H9 (cell line): ENCODE results near the gene ABCD1. TPM values are rescaled to one million over a fixed set of nuclear protein-coding genes. Genes with fewer than 3 reads are reported as not detected.

Experiments used
- DNase-seq: peaks from one replicate; pipeline ENCODE4 v3.0.0-alpha.2; 2017
- H2AFZ ChIP-seq: one replicate; pipeline ENCODE4 v1.6.1; 2013; ENCODE audit warnings: mild to moderate bottlenecking, low read length, control low read depth, moderate library complexity
- H2AK5ac ChIP-seq: 2 replicates; pipeline ENCODE4 v1.6.1; 2013; ENCODE audit warnings: low read length, control low read depth, mixed read lengths; ENCODE audit not compliant: insufficient read length
- H2BK120ac ChIP-seq: one replicate; pipeline ENCODE4 v1.6.1; 2013; ENCODE audit warnings: low read depth, mild to moderate bottlenecking, low read length, control low read depth, inconsistent platforms; ENCODE audit not compliant: poor library complexity, severe bottlenecking
- H2BK12ac ChIP-seq: 2 replicates; pipeline ENCODE4 v1.6.1; 2013; ENCODE audit warnings: low read length, control low read depth, mixed read lengths, low read depth; ENCODE audit not compliant: insufficient read length
- H2BK15ac ChIP-seq: 2 replicates; pipeline ENCODE4 v1.6.1; 2013; ENCODE audit warnings: low read depth, low read length, control low read depth
- H2BK20ac ChIP-seq: one replicate; pipeline ENCODE4 v1.6.1; 2013; ENCODE audit warnings: low read depth, mild to moderate bottlenecking, low read length, control low read depth, inconsistent platforms; ENCODE audit not compliant: poor library complexity, severe bottlenecking
- H2BK5ac ChIP-seq: 2 replicates; pipeline ENCODE4 v1.6.1; 2013; ENCODE audit warnings: low read length, control low read depth, mixed read lengths; ENCODE audit not compliant: insufficient read length
- H3K14ac ChIP-seq: 2 replicates; pipeline ENCODE4 v1.6.1; 2013; ENCODE audit warnings: low read length, control low read depth; ENCODE audit not compliant: insufficient read depth
- H3K18ac ChIP-seq: 2 replicates; pipeline ENCODE4 v1.6.1; 2013; ENCODE audit warnings: low read depth, mild to moderate bottlenecking, mixed read lengths, low read length, control low read depth; ENCODE audit not compliant: insufficient read length
- H3K23ac ChIP-seq: 2 replicates; pipeline ENCODE4 v1.6.1; 2013; ENCODE audit warnings: low read length, control low read depth, mixed read lengths, low read depth; ENCODE audit not compliant: insufficient read length
- H3K23me2 ChIP-seq: 2 replicates; pipeline ENCODE4 v1.6.1; 2013; ENCODE audit warnings: low read depth, mild to moderate bottlenecking, mixed read lengths, low read length, control low read depth; ENCODE audit not compliant: insufficient read length, poor library complexity, severe bottlenecking
- H3K27ac ChIP-seq: 2 replicates; pipeline ENCODE4 v1.5.1; 2013; ENCODE audit warnings: low read length, control low read depth, mixed read lengths, low read depth; ENCODE audit not compliant: insufficient read length
- H3K27me3 ChIP-seq: 2 replicates; pipeline ENCODE4 v1.6.1; 2013; ENCODE audit warnings: low read length, control low read depth, inconsistent platforms; ENCODE audit not compliant: insufficient read depth
- H3K4ac ChIP-seq: 2 replicates; pipeline ENCODE4 v1.6.1; 2013; ENCODE audit warnings: low read depth, mild to moderate bottlenecking, control low read depth, inconsistent platforms, low read length, moderate library complexity
- H3K4me1 ChIP-seq: 2 replicates; pipeline ENCODE4 v1.6.1; 2013; ENCODE audit warnings: low read length, control low read depth, inconsistent platforms; ENCODE audit not compliant: insufficient read depth
- H3K4me2 ChIP-seq: 2 replicates; pipeline ENCODE4 v1.6.1; 2013; ENCODE audit warnings: low read length, control low read depth, mixed read lengths; ENCODE audit not compliant: insufficient read length, insufficient read depth
- H3K56ac ChIP-seq: 2 replicates; pipeline ENCODE4 v1.6.1; 2013; ENCODE audit warnings: low read depth, mild to moderate bottlenecking, mixed read lengths, low read length, control low read depth; ENCODE audit not compliant: insufficient read length
- H3K79me1 ChIP-seq: 2 replicates; pipeline ENCODE4 v1.6.1; 2013; ENCODE audit warnings: low read depth, mild to moderate bottlenecking, moderate library complexity, low read length, control low read depth, inconsistent platforms; ENCODE audit not compliant: insufficient read depth, poor library complexity, severe bottlenecking
- H3K79me2 ChIP-seq: 2 replicates; pipeline ENCODE4 v1.6.1; 2013; ENCODE audit warnings: low read length, control low read depth, inconsistent platforms; ENCODE audit not compliant: insufficient read depth
- H3K9ac ChIP-seq: 2 replicates; pipeline ENCODE4 v1.6.1; 2013; ENCODE audit warnings: low read length, control low read depth, mixed read lengths; ENCODE audit not compliant: insufficient read length; ENCODE audit errors: extremely low read depth
- H3K9me3 ChIP-seq: one replicate; pipeline ENCODE4 v1.6.1; 2013; ENCODE audit warnings: low read depth, low read length, inconsistent platforms; ENCODE audit not compliant: control insufficient read depth
- H3T11ph ChIP-seq: one replicate; pipeline ENCODE4 v1.6.1; 2013; ENCODE audit warnings: mild to moderate bottlenecking, low read length, control low read depth, inconsistent platforms
- H4K20me1 ChIP-seq: one replicate; pipeline ENCODE4 v1.6.1; 2013; ENCODE audit not compliant: control insufficient read depth, insufficient read length, insufficient read depth
- H4K5ac ChIP-seq: 2 replicates; pipeline ENCODE4 v1.6.1; 2013; ENCODE audit warnings: low read depth, mild to moderate bottlenecking, mixed read lengths, low read length, control low read depth; ENCODE audit not compliant: insufficient read length
- H4K8ac ChIP-seq: replicated peaks from 2 replicates; pipeline ENCODE4 v1.6.1; 2013; ENCODE audit warnings: low read length, control low read depth, mixed read lengths, low read depth; ENCODE audit not compliant: insufficient read length
- H4K91ac ChIP-seq: 2 replicates; pipeline ENCODE4 v1.6.1; 2013; ENCODE audit warnings: low read depth, mild to moderate bottlenecking, moderate library complexity, mixed read lengths, low read length, control low read depth; ENCODE audit not compliant: insufficient read length
- H3K27ac Mint-ChIP-seq, 3 experiments: 2 replicates in 2 of 3; 3 replicates in 1 of 3; pipeline ENCODE4 v1.8.0; 2020 to 2021; ENCODE audit warnings: mixed read lengths in 3 of 3, mild to moderate bottlenecking in 1 of 3, moderate library complexity in 1 of 3
- H3K27me3 Mint-ChIP-seq: 2 replicates; pipeline ENCODE4 v1.8.0; 2021; ENCODE audit warnings: low read depth, mild to moderate bottlenecking, moderate library complexity, mixed read lengths
- H3K36me3 Mint-ChIP-seq, 3 experiments: 2 replicates in 2 of 3; 3 replicates in 1 of 3; pipeline ENCODE4 v1.8.0; 2020 to 2021; ENCODE audit warnings: low read depth in 3 of 3, mixed read lengths in 3 of 3; ENCODE audit not compliant: insufficient read depth in 1 of 3
- H3K4me1 Mint-ChIP-seq, 2 experiments: 2 replicates each; pipeline ENCODE4 v1.8.0; 2020; ENCODE audit warnings: mixed read lengths in 2 of 2
- H3K4me3 Mint-ChIP-seq, 2 experiments: 2 replicates in 1 of 2; 3 replicates in 1 of 2; pipeline ENCODE4 v1.8.0; 2020 to 2021; ENCODE audit warnings: mild to moderate bottlenecking in 2 of 2, mixed read lengths in 2 of 2, moderate library complexity in 1 of 2
- H3K9me3 Mint-ChIP-seq, 2 experiments: 2 replicates in 1 of 2; 3 replicates in 1 of 2; pipeline ENCODE4 v1.8.0; 2020; ENCODE audit warnings: mild to moderate bottlenecking in 2 of 2, mixed read lengths in 2 of 2, moderate library complexity in 1 of 2
- WGBS: extraction: QIAGEN DNeasy Blood & Tissue Kit; methylation state at CpG from one replicate; pipeline ENCODE4 v1.1.7; 2013; ENCODE audit warnings: missing lambda C conversion rate, low lambda C conversion rate, mixed read lengths; ENCODE audit not compliant: insufficient read length; ENCODE audit errors: extremely low coverage; 5-methylcytosine and 5-hydroxymethylcytosine counted together
- total RNA-seq: library from RNA; stranded (reverse); gene quantifications from 2 replicates; pipeline ENCODE4 v1.2.1, GENCODE V29; 2021
- TF ChIP-seq, protein P1 (sequence below): fragments of 200-600 bp; sonication (generic); conservative IDR thresholded peaks from 3 replicates; pipeline ENCODE4 v1.8.0; 2021; ENCODE audit warnings: antibody characterized with exemption, mild to moderate bottlenecking

The ABCD1 gene
- total RNA-seq, 1 experiment from 2014 or later, result 11.1 TPM

DNA sequence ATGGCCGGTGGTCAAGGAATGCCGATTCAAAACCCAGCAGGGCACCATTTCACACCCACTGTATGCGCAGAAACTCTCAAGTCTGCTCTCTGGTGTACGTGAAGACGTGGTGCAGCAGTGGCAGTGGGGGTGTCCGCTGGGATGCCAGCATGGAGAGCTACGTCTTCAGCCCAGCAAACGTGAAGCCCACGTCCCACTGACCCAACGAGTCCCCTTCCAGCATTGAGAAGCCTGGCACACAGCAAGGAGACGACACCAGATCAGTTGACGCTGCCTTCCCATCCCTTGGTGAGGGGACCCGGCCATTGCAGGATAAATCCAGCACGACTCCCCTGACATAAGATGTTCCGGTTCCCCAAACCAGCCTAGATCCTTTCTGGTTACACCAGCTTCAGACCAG is 37.2 kb downstream of the ABCD1 start:
- no peak overlapping the region for H2BK15ac ChIP-seq
- H3K9me3 ChIP-seq, result peaks cover 18% of the 10 kb centered on the region
- H3K27me3 ChIP-seq, result no peaks in the 10 kb centered on the region
- WGBS, result no CpG with 5 or more reads among the region's 15 CpGs
- Mint-ChIP-seq H3K27ac (no peak overlapping the region), H3K4me1 (peaks cover 4 to 6% of the 10 kb centered on the region in 2 experiments; a peak in 3 of 4 replicates), H3K36me3 (peaks cover 0 to 3% (median 2%) of the 10 kb centered on the region in 3 experiments; a peak in 5 of 7 replicates), H3K27me3 (peaks cover 13% of the 10 kb centered on the region), H3K9me3 (peaks cover 62 to 69% of the 10 kb centered on the region in 2 experiments), H3K4me3 (no peak overlapping the region)
- H2BK20ac ChIP-seq, result no peak overlapping the region
- no peaks in the 10 kb centered on the region for H3K23me2 ChIP-seq
- no peak overlapping the region for H3K23ac ChIP-seq
- H3K56ac ChIP-seq, result no peak overlapping the region
- H3K18ac ChIP-seq, result no peak overlapping the region
- H3K4ac ChIP-seq, result no peak overlapping the region
- no peak overlapping the region for H2BK120ac ChIP-seq
- no peaks in the 10 kb centered on the region for H3K4me1 ChIP-seq
- H3K79me1 ChIP-seq, result no peaks in the 10 kb centered on the region
- no peak overlapping the region for H3K9ac ChIP-seq
- no peak overlapping the region for H2BK5ac ChIP-seq
- no peaks in the 10 kb centered on the region for H4K20me1 ChIP-seq
- no peak overlapping the region for H4K5ac ChIP-seq
- no peak overlapping the region for H3K27ac ChIP-seq
- H2AK5ac ChIP-seq, result no peak overlapping the region
- H3K4me2 ChIP-seq, result no peak overlapping the region
- H3K79me2 ChIP-seq, result no peaks in the 10 kb centered on the region
- no peak overlapping the region for H4K91ac ChIP-seq
- no peak overlapping the region for H2AFZ ChIP-seq
- H3T11ph ChIP-seq, result no peak overlapping the region
- H2BK12ac ChIP-seq, result no peak overlapping the region
- no peak for DNase-seq
- no peak overlapping the region for H3K14ac ChIP-seq
- TF ChIP-seq, protein P1, sequence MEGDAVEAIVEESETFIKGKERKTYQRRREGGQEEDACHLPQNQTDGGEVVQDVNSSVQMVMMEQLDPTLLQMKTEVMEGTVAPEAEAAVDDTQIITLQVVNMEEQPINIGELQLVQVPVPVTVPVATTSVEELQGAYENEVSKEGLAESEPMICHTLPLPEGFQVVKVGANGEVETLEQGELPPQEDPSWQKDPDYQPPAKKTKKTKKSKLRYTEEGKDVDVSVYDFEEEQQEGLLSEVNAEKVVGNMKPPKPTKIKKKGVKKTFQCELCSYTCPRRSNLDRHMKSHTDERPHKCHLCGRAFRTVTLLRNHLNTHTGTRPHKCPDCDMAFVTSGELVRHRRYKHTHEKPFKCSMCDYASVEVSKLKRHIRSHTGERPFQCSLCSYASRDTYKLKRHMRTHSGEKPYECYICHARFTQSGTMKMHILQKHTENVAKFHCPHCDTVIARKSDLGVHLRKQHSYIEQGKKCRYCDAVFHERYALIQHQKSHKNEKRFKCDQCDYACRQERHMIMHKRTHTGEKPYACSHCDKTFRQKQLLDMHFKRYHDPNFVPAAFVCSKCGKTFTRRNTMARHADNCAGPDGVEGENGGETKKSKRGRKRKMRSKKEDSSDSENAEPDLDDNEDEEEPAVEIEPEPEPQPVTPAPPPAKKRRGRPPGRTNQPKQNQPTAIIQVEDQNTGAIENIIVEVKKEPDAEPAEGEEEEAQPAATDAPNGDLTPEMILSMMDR, result no peak
- no peak overlapping the region for H4K8ac ChIP-seq
